Neuron (in vitro differentiated cells): Measurements from ENCODE around the gene MTRF1L.

Experiments
- H2AFZ ChIP-seq: one replicate; pipeline ENCODE4 v1.6.1; 2013; ENCODE audit warnings: low read depth, mild to moderate bottlenecking, inconsistent platforms, low read length, moderate library complexity
- H3K27me3 ChIP-seq: one replicate; pipeline ENCODE4 v1.6.1; 2013; ENCODE audit warnings: low read length; ENCODE audit not compliant: insufficient read depth
- H3K36me3 ChIP-seq: one replicate; pipeline ENCODE4 v1.6.1; 2013; ENCODE audit warnings: low read length; ENCODE audit not compliant: insufficient read depth
- H3K4me1 ChIP-seq: one replicate; pipeline ENCODE4 v1.6.1; 2013; ENCODE audit warnings: low read length; ENCODE audit not compliant: insufficient read depth
- H3K4me3 ChIP-seq: 2 replicates; pipeline ENCODE4 v1.5.1; 2013; ENCODE audit warnings: mild to moderate bottlenecking, low read length, moderate library complexity
- H3K9me3 ChIP-seq: one replicate; pipeline ENCODE4 v1.6.1; 2013; ENCODE audit warnings: low read length

MTRF1L gene, protein sequence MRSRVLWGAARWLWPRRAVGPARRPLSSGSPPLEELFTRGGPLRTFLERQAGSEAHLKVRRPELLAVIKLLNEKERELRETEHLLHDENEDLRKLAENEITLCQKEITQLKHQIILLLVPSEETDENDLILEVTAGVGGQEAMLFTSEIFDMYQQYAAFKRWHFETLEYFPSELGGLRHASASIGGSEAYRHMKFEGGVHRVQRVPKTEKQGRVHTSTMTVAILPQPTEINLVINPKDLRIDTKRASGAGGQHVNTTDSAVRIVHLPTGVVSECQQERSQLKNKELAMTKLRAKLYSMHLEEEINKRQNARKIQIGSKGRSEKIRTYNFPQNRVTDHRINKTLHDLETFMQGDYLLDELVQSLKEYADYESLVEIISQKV

DNA sequence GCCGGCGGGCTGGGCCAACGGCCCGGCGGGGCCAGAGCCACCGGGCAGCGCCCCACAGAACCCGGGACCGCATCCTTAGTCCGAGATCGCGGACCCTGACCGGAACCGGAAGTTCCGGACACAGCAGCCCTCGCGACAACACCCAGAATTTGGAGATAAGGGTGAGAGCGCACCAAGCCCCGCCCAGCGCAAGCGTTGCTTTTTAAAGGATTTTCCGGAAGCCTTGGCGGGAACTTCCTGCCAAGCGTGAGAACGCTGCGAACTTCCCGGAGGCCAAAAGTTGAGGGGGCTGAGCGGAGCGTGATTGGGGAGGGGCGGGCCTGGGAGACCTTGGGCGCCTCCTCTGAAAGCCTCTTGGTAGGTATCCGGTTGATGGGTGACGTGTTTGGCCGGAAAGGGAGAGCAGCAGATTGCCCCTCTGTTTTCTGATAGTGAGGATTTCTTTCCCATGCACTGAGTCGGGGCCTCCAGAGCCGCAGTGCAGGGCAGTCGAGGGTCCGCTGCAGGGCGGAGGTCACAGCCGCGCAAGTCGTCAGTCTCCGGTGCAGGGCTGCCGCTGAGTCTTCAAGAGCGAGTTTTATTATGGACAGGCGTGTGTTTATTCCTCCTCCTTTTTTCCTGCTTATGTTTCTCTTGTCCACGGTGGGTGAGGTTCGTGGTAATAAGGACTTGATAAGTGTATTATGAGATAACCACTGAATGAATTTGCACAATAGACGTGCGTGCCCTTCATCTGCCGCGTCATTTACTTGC lies at the start of gene MTRF1L:
Gene MTRF1L (minus strand): TSS at position 97 of the 753 bp plus-strand sequence. CDS start 24 bp downstream, at position 73.
- peaks cover 7% of the 10 kb centered on the region for H3K36me3 ChIP-seq
- no peaks in the 10 kb centered on the region for H3K9me3 ChIP-seq
- peak within 1 kb of the TSS; percentile 72 for H2AFZ ChIP-seq

DNA sequence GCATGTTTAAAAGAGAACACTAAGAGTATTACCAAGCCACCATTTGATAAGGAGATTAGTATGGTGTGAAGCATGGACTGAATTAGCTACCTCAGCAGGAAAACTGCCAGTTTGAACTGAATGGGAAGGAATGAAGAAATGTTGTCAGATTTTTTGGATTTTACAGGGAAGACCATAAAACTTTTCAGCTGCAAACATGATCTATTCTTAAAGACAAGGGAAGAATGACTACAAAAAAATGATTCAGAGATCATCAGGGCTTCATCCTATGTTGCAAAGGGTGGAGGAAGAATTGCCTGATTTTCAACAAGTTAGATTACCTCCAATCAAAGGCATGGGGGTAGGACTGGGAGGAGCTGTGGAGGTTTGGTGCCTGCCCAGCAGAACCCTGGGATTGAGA lies 49.3 kb upstream of the MTRF1L start:
- H2AFZ ChIP-seq: no peak overlapping the region
- H3K4me3 ChIP-seq: no peak overlapping the region
- H3K9me3 ChIP-seq: no peaks in the 10 kb centered on the region
- no peaks in the 10 kb centered on the region for H3K27me3 ChIP-seq
- no peaks in the 10 kb centered on the region for H3K36me3 ChIP-seq
- H3K4me1 ChIP-seq: peaks cover 4% of the 10 kb centered on the region

More for the DNA sequence above, at the start of gene MTRF1L:
- Histone ChIP-seq H3K4me1 (peaks cover 22% of the 10 kb centered on the region), H3K4me3 (peak within 1 kb of the TSS; percentile 92), H3K27me3 (no peaks in the 10 kb centered on the region)

DNA sequence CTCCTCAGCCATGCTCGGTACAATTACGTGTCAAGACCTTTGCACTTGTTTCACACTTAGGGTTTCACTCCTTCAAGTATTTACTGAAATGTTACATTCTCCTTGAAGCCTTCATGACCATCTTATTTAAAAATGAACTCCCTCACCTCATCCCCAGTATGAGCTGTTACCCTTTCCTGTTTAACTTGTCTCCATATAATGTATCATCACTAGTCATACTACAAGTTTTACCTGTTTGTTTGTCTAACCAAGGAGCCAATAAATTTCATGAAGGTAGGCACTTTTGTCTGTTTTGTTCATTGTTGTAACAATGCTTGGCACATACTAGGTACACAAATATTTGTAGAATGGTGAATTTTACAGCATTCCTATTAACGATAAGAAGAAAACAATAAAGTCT lies 46.1 kb upstream of the MTRF1L start:
- Histone ChIP-seq H3K36me3 (no peaks in the 10 kb centered on the region), H3K27me3 (no peaks in the 10 kb centered on the region), H3K4me3 (no peak overlapping the region)

DNA sequence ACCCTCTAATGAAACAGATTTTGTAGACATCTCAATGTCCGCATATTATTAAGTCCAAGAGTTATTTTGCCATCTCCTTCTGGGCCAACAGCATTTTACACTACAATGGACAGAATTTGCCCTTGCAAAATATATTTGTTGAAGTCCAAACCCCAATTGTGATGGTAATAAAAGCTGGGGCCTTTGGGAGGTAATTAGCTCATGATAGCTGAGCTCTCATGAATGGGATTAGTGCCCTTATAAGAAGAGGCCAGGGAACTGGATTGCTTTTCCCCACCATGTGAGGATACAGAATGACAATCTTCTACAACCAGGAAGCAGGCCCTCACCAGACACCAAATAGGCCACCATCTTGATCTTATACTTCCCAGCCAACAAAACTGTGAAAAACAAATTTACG lies 44.9 kb upstream of the MTRF1L start:
- H3K27me3 ChIP-seq: no peaks in the 10 kb centered on the region
- H3K4me3 ChIP-seq: no peak overlapping the region
- no peaks in the 10 kb centered on the region for H3K9me3 ChIP-seq
- H3K4me1 ChIP-seq: peaks cover 4% of the 10 kb centered on the region
- no peaks in the 10 kb centered on the region for H3K36me3 ChIP-seq
- H2AFZ ChIP-seq: no peak overlapping the region

More for the DNA sequence above, 46.1 kb upstream of the MTRF1L start:
- peaks cover 4% of the 10 kb centered on the region for H3K4me1 ChIP-seq
- no peaks in the 10 kb centered on the region for H3K9me3 ChIP-seq
- no peak overlapping the region for H2AFZ ChIP-seq

DNA sequence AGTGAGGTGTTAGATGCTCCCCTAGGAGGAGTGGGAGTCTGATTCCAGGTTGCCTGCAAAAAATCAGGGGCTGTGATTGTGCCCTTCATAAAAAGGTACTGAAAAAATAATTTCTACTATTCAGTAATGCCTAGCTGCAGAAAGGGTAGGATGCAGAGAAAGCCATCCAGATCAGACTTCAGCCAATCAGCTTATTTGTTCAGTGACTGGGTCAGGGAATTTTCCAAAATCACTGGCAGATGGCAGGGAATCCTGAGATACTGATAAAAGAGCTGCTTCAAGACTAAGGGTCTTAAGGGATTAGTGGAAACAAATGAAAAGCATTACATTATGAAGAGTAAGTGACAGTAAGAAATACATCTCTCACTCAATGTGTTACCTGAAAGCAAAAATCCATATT lies 42.8 kb upstream of the MTRF1L start:
- Histone ChIP-seq H3K4me1 (peaks cover 4% of the 10 kb centered on the region), H2AFZ (no peak overlapping the region), H3K4me3 (no peak overlapping the region), H3K9me3 (no peaks in the 10 kb centered on the region), H3K27me3 (no peaks in the 10 kb centered on the region), H3K36me3 (no peaks in the 10 kb centered on the region)

DNA sequence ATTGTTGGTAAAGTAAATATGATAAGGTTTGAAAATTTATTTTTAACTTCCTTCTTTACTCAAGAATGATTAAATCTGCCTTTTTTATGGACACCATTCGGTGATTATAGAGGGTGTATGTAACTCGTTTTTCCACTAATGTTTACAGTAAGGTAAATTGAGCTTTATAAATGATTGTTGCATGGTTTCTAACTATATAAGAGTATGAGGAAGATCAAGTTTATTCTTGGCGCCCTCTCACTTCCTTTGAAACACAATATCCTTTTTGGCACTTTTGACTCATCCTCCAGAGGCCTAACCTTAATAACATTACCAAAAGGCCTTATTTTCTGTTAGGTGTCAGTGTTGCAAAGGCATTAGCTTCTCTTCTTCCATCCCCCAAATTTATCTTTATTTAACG lies 41.8 kb upstream of the MTRF1L start:
- no peak overlapping the region for H2AFZ ChIP-seq
- H3K4me3 ChIP-seq: no peak overlapping the region
- no peaks in the 10 kb centered on the region for H3K9me3 ChIP-seq
- no peaks in the 10 kb centered on the region for H3K27me3 ChIP-seq
- H3K4me1 ChIP-seq: peaks cover 4% of the 10 kb centered on the region
- peaks cover under 1% of the 10 kb centered on the region for H3K36me3 ChIP-seq

DNA sequence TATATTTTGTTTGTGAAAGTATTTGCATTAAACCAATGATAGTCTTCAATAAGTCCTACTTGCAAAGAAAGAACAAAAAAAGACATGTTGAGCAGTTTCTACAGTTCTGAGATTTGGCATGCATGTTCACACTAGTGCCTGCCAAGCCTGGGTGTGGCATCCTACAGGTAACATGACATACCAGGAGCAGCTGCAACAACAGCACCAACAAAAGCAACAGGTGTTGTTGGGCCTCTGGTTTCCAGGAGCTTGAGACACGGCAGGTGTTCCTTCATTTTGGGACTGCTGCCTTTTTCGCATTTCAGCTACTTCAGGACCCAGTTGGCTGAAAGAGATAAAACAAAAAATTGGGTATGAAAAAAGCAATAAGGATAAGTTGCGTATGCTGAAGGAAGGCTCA lies 41.2 kb upstream of the MTRF1L start:
- Histone ChIP-seq H3K27me3 (no peaks in the 10 kb centered on the region), H3K36me3 (peaks cover 3% of the 10 kb centered on the region), H3K4me1 (peaks cover 4% of the 10 kb centered on the region), H3K9me3 (no peaks in the 10 kb centered on the region), H3K4me3 (no peak overlapping the region), H2AFZ (no peak overlapping the region)

DNA sequence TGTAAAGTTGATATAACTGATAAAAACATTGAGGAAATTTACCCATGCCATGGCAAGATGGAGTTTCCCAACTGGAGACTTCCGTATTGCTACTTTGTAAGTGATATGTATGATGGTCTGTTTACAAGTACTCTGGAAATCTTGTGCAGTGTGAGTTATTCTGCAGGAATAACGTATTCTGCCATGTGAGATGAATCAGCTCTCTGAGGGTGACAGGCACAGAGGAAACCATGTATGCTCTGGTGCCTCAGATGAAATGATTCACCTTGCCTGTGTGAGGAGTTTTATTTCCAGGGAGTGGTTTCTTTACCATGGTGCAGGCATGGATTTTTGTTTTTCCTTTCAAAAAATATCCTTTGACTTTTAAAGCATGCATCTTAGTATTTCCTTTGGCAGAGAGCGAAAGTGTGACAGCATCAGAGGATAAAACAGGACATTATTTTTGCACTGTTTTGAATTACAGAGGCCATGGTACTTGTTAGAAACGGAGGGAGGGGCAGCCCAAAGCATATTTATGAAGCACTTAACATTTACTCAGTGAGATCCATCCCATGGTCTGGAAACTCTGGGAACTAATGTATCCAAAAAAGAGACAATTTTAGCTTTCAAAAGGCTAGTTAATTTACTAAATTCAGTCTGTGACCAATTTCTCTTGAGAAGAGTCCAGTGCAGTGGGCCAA lies 36.0 kb upstream of the MTRF1L start:
- H3K36me3 ChIP-seq: peaks cover 3% of the 10 kb centered on the region
- no peaks in the 10 kb centered on the region for H3K4me1 ChIP-seq
- H3K4me3 ChIP-seq: no peak overlapping the region
- H3K27me3 ChIP-seq: no peaks in the 10 kb centered on the region
- H3K9me3 ChIP-seq: no peaks in the 10 kb centered on the region
- H2AFZ ChIP-seq: no peak overlapping the region

DNA sequence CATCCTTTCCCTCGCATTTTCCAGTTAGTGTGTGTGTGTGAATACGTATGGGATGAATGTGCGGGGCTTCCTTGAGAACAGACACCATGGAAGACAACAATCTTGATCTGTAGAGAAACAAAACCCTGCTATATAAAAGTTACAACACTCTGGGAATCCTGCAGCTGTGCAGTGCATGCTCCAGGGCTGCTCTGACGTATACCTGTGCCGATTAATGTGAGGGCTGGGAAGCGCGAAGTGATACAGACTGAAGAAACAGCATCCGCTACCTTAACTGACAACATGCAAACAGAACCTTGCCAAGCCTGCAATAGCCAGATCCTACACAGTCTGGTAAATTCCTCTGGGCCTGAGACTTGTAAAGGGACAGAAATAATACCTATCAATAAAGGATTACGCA lies 31.6 kb upstream of the MTRF1L start:
- peaks cover 3% of the 10 kb centered on the region for H3K4me1 ChIP-seq
- H3K9me3 ChIP-seq: no peaks in the 10 kb centered on the region
- no peak overlapping the region for H2AFZ ChIP-seq
- H3K4me3 ChIP-seq: no peak overlapping the region
- H3K27me3 ChIP-seq: no peaks in the 10 kb centered on the region
- H3K36me3 ChIP-seq: peaks cover under 1% of the 10 kb centered on the region

DNA sequence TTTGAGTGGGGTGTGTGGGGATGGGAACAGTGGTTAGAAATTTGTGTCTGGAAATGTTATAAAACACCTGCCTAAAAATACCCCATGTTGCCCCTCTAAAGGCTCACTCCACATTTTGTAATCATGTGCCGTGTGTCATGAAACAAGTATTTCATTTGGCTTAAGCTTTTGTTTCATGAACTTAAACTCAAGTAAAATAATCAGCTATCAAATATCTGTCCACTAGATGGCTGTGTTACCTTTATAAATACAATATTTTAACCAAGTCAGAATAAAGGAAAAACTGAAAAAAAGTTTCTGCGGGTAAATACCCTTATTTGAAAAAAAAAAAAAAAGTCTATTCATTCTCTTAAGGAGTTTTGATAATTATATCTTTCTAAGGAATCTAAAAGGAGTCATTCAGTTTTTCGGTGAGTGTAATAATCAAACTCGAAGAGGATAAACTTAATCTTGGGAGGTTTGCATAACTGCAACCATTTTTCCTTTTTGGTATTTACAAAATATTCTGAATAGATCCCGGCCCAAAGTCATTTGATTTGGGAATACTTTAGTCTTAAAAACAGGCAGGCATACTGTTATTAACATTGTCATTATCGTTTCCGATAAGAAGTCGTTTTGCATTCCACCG lies 29.9 kb upstream of the MTRF1L start:
- Histone ChIP-seq H3K27me3 (no peaks in the 10 kb centered on the region), H3K36me3 (no peaks in the 10 kb centered on the region), H3K9me3 (no peaks in the 10 kb centered on the region), H3K4me3 (no peak overlapping the region), H2AFZ (no peak overlapping the region), H3K4me1 (peaks cover 3% of the 10 kb centered on the region)

DNA sequence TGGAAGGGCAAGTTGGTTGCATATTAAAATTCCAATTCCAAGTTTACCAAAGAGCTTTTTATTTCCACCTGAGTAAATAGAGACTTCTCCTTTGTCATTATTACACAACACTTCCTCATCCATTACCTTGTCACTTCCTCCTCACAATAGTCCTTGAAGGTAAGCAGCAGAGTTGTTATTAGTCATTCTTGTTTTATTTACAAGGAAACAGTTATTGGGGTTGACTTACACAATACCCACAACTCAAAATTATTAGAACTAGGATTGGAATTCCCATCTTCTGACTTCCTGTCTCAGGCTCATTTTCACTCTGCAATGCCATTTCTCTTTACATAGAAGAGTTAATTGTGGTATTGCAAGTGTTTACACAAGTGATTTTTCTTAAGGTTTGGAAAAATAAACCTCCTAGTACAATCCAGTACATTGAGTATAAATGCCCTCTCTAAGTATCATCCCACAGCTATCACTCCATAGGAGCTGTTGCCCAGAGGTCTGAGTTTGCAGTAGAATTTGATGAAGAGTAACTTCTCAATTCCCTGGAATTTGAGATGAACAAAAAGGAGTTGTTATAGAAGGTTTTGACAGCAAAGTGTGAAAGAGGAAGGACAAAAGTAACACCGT lies 28.9 kb upstream of the MTRF1L start:
- Histone ChIP-seq H3K4me3 (no peak overlapping the region), H3K9me3 (no peaks in the 10 kb centered on the region), H3K4me1 (peaks cover 3% of the 10 kb centered on the region), H2AFZ (no peak overlapping the region), H3K27me3 (no peaks in the 10 kb centered on the region), H3K36me3 (no peaks in the 10 kb centered on the region)

DNA sequence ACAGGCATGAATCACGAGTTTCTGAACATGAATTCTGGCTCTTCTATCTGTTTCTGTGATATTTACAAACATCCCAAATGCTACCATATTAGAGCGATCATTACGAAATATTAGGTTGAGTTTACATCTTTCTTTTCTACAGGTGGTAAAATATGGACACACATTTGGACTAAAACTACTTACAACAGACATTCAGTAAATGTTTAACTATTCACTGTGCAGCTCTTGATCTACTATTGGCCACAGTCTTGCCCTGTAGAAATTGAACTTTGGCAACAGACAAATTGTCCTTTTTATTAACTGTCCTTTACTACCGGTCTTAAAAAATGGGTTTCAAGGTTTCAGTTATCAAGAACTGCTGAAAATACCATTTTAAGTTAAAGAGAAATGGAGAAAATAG lies 26.5 kb upstream of the MTRF1L start:
- H3K4me3 ChIP-seq: no peak overlapping the region
- H3K36me3 ChIP-seq: no peaks in the 10 kb centered on the region
- no peaks in the 10 kb centered on the region for H3K27me3 ChIP-seq
- H3K4me1 ChIP-seq: peaks cover 3% of the 10 kb centered on the region
- no peaks in the 10 kb centered on the region for H3K9me3 ChIP-seq
- H2AFZ ChIP-seq: no peak overlapping the region
